GM21367 (cell line): ENCODE measurements around the gene ANKFY1.

Source experiments
- ATAC-seq: cut with Tn5 transposase; IDR thresholded peaks from one replicate; pipeline ENCODE4 v1.9.1; 2021; ENCODE audit not compliant: unreplicated experiment

Gene ANKFY1

DNA sequence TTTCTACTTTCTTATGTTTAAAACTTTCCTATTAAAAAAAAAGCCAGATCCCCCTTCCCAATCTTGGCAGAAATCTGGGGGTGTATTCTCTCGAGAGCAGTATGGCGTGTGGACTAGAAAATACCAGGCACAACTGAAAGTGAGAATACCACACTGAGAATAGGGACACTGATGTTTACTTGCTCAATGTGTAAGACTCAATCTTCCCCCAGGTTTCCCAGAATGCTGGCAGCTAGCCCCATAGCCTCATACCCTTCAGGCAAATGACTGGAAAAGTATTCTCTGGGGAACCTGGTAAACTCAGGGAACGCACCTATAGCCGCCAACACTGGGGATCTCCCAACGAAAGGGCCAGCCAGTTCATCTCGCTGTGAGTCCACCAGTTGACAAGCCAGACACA lies 136.2 kb downstream of the ANKFY1 start:
- ATAC-seq, result no peak

DNA sequence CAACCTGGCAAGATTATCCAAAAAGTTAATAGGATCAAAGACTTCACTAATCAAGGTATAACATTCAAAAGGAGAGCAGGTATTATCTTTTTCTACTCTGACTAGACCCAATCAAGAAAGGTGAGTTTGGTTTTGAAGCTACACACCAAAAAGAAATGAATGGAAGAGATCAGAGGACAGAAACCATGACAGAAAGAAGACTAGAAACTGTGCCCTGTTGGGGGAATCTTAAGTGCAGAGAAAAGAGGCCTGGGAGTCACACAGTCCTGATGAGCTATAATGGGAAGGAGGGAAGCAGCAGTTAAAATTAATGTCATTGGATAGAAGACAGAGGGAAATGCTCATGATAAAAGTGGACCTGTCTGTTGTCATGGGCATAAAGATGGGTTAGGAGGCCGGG lies 138.2 kb downstream of the ANKFY1 start:
- ATAC-seq, result no peak

DNA sequence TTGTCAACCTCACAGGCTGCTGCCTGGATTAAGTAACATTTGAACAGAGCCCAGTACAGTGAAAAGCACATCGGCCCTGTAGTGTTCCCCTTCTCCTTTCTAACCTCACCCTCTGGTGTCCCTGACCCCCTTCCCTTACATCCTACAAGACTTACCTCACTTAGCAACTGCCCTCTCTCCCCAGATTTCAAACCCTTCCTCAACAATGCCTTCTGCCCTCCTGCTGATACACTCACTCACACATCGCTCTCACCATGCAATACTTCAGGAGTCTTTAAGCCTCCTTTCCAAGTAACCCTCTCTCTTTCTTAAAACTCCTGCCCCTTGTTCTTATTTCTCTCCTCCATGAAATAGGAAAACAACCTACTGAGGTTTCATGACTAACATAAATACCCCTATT lies 138.8 kb downstream of the ANKFY1 start:
- no peak for ATAC-seq

DNA sequence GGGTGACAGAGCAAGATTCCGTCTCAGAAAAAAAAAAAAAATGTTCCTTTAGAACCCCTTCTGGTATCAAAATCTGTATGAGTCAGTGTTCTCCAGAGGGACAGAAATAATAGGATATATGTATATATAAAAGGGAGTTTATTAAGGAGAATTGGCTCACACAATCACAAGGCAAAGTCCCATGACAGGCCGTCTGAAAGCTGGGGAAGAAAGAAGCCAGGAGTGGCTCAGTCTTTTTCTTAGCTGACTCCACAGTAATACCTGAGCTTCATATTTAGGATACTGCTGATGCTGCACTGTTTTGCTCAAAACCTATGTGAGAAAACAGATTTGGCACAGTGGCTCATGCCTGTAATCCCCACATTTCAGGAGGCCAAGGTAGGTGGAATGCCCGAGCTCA lies 143.4 kb downstream of the ANKFY1 start:
- no peak for ATAC-seq

DNA sequence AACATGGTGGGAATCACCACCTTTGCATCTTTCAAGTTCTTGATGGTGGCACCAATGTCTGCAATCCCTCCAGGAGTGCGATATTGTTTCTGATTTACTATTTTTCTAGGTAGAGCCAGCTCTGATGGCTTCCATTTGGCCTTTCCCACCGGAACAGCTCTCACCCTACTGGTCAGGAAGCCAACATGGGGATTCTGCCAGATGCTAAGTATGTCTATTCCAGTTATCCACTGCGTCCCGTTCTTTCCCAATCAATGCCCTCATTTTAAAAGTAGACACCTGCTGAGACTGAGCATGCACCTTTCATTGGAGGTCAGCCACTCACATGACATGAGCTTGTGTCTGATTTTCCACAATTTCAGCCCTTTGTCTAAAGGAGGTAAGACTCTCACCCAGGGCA lies 144.5 kb downstream of the ANKFY1 start:
- no peak for ATAC-seq

DNA sequence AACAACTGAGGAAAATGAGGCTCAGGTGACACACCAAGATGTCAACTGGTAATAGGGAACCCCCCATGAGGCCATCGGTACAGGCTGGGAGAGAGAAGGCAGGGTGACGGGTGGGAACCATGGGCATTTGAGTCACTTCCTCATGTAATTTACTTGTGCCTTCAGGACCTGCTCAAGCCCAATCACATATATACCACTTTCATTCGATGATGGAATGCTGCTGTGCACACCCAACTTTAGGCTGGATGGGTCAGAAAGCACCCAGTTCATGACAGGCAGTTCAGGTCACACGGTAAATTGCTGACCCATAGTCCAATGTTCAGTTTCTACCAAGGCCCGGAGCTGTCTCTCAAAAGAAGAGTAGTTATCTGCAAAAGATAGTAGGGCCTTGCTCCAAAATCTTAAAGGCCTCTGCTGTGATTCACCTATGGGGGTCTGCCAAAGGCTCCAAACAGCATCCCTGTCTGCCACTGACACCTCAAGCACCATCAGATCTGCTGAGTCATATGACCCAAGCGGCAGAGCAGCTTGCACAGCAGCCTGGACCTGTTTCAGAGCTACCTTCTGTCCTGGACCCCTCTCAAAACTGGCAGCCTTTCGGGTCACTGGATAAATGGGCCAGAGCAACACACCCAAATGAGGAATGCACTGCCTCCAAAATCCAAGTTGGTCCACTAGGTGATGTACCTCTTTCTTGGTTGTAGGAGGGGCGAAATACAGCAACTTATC lies 145.6 kb downstream of the ANKFY1 start:
- ATAC-seq, result no peak

DNA sequence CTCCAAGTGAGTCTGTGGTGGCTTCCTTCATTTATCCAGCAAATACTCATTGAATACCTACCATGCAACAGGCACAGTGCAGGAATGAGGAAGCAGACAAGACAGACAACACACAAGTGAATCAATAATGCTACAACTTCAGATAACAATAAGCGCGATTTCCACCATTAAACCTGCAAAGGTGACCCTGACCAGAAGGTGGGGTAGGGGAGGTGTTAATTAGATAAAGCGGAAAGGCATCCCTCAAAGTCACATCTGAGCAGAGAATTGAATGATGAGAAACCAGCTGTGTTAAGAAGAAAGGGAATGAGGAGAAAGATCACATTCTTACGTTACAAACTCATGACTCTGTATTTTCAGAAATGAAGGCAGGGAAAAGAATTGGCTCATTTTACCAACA lies 147.3 kb downstream of the ANKFY1 start:
- ATAC-seq, result no peak
